ENCODE results near the gene FMN1. TPM values are rescaled to one million over a fixed set of nuclear protein-coding genes. Genes with fewer than 3 reads are reported as not detected.
A peak's percentile ranks its signal among the peaks of the same experiment; 100 is the strongest.
"Not testable (repeated sequence)": the region's sequence is repeated elsewhere in the genome, so short reads cannot be mapped to it uniquely, and the experiment has no call there.

Gene FMN1
- total and polyA plus RNA-seq, 2 experiments from 2014 or later: 0.93 to 2.2 TPM

DNA sequence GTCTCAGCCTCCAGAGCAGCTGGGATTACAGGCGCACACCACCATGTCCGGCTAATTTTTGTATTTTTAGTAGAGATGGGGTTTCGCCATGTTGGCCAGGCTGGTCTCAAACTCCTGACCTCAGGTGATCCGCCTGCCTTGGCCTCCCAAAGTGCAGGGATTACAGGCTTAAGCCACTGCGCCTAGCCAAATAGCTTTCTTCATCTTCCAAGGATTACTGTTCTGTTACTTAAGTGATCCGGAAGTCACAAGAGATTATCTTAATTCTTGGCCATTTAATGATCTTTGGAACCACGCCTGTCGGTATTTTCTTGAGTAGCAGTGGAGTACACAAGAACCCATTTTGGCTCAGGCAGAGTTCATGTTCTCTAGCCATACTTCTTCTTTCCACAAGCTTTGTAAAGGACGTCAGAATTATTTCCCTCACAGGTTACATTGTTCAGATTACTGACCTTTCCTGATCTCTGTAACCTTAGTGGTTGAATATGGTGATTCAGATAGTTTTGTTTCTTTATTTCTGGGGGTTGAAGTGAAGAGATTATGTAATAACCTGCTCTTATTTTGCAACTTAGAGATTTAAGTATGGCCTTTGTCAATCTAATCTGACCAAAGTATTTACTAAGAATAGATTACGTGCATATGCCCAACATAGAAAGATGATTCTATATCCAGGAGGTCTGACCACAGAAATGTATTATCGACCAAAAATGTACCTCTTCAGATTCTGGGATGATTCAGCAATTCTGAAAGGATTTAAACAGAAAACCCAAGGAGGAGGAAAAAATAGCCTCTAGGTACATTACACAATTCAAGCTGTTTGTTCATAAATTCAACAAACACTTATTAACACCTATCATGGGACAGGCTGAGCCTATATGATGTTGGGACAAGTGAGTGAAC is 344.5 kb downstream of the FMN1 start:
- Histone ChIP-seq H3K4me3 (no peak overlapping the region), H3K9me2 (ENCODE audit: insufficient read depth) (no peaks in the 10 kb centered on the region), H3K27me3 (replicated peaks; ENCODE audit: insufficient read depth) (no peaks in the 10 kb centered on the region), H3K9ac (peak overlapping the region; percentile 44), H3F3A (ENCODE audit: insufficient read depth) (peaks cover 45% of the 10 kb centered on the region), H3K27ac (peak overlapping the region; percentile 91), H3K9me3 (ENCODE audit: low read depth) (no peaks in the 10 kb centered on the region), H3K4me1 (ENCODE audit: insufficient read depth) (peaks cover 38% of the 10 kb centered on the region), H4K20me1 (ENCODE audit: insufficient read depth) (no peaks in the 10 kb centered on the region), H3K4me2 (ENCODE audit: unreplicated experiment) (peak overlapping the region; percentile 10), H2AFZ (no peak overlapping the region), H3K79me2 (ENCODE audit: insufficient read depth) (0 out of 2 replicates have a peak, but pooled peaks cover 1% of the 10 kb centered on the region), H3K36me3 (ENCODE audit: low read depth) (no peaks in the 10 kb centered on the region)
- no peak for TF ChIP-seq EZH2 (IDR thresholded peaks at IDR 0.05; ENCODE audit: insufficient read depth, poor library complexity, severe bottlenecking)
- TF ChIP-seq EZH2phosphoT487 (IDR thresholded peaks at IDR 0.05; ENCODE audit: insufficient read depth, low read depth): peak; percentile 85; the same call in 1 of the 2 replicates
- 59 to 63% methylated on average over 11 of the region's 11 CpGs for WGBS, 2 experiments (ENCODE audit: low coverage in 1 of 2, low lambda C conversion rate in 2 of 2, missing lambda C conversion rate in 2 of 2)
- DNase-seq: peak; percentile 89
- in situ Hi-C loops (cut with MboI): loop anchor here (5.0 to 25.0 kb wide), 2 partner anchors 142 to 188 kb away; no protein-coding TSS in a partner anchor

- 97 to 100% methylated on average over 2 of the region's 2 CpGs for WGBS, 2 experiments (ENCODE audit: low coverage in 1 of 2, low lambda C conversion rate in 2 of 2, missing lambda C conversion rate in 2 of 2)
- not testable (repeated sequence) for H3K4me3 ChIP-seq; H3K9ac ChIP-seq; H3K27me3 ChIP-seq (replicated peaks; ENCODE audit: insufficient read depth); H3K79me2 ChIP-seq (ENCODE audit: insufficient read depth); H3K9me2 ChIP-seq (ENCODE audit: insufficient read depth); H3K4me2 ChIP-seq (ENCODE audit: unreplicated experiment); H2AFZ ChIP-seq; H4K20me1 ChIP-seq (ENCODE audit: insufficient read depth); H3K9me3 ChIP-seq (ENCODE audit: low read depth); DNase-seq; H3K27ac ChIP-seq; H3K36me3 ChIP-seq (ENCODE audit: low read depth)
- peaks cover 46% of the 10 kb centered on the region for H3K4me1 ChIP-seq (ENCODE audit: insufficient read depth)
- H3F3A ChIP-seq (ENCODE audit: insufficient read depth): peaks cover 60% of the 10 kb centered on the region
- in situ Hi-C loops (cut with MboI): loop anchor here (5.0 to 25.0 kb wide), 2 partner anchors 146 to 184 kb away; no protein-coding TSS in a partner anchor
These were observed 347.8 kb downstream of the FMN1 start for GRCh38 chr15:32846671-32847070.

DNA sequence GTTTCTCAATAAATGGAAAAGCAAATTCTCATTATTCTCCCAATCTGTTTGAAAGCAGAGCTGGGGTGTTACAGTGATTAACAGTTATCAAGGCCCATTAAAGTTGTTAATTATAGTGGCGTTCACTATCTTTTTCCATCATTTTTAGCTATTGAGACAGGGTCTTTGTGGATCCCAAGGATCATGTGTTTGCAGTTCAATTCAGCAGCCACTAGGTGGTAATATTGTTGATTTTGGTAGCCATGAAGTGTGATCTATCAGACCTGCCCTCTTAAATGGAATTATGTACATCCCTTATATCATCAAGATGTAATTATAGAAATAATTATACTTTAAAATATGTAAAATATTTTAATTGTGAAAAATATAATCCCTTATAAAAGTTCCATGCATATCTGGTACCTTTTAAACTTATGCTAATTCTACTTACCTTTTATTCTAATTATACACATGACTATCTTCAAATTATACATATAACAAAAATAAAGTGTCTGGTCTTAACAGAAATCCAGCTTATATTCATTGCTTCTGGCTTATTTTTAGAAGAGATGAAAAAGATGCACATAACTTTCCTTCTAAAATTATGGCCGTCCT is 350.3 kb downstream of the FMN1 start:
- Histone ChIP-seq H3K4me2 (ENCODE audit: unreplicated experiment) (peak overlapping the region; percentile 61), H3K36me3 (ENCODE audit: low read depth) (no peaks in the 10 kb centered on the region), H3K27ac (peak overlapping the region; percentile 97), H3K4me3 (peak overlapping the region; percentile 35; the same call in 1 of the 2 replicates), H3K79me2 (ENCODE audit: insufficient read depth) (peaks cover 19% of the 10 kb centered on the region), H3F3A (ENCODE audit: insufficient read depth) (peaks cover 62% of the 10 kb centered on the region), H3K27me3 (replicated peaks; ENCODE audit: insufficient read depth) (no peaks in the 10 kb centered on the region), H3K9ac (peak overlapping the region; percentile 77), H3K9me3 (ENCODE audit: low read depth) (no peaks in the 10 kb centered on the region), H2AFZ (no peak overlapping the region), H3K9me2 (ENCODE audit: insufficient read depth) (no peaks in the 10 kb centered on the region), H4K20me1 (ENCODE audit: insufficient read depth) (no peaks in the 10 kb centered on the region), H3K4me1 (ENCODE audit: insufficient read depth) (peaks cover 49% of the 10 kb centered on the region)
- TF ChIP-seq EZH2phosphoT487 (IDR thresholded peaks at IDR 0.05; ENCODE audit: insufficient read depth, low read depth) (no peak), EZH2 (IDR thresholded peaks at IDR 0.05; ENCODE audit: insufficient read depth, poor library complexity, severe bottlenecking) (no peak)
- in situ Hi-C loops (cut with MboI): loop anchor here (25.0 kb wide), 1 partner anchor 182 kb away; no protein-coding TSS in a partner anchor
- WGBS, 2 experiments (ENCODE audit: low coverage in 1 of 2, low lambda C conversion rate in 2 of 2, missing lambda C conversion rate in 2 of 2): 48 to 53% methylated on average over 2 of the region's 2 CpGs
- peak; percentile 63 for DNase-seq

DNA sequence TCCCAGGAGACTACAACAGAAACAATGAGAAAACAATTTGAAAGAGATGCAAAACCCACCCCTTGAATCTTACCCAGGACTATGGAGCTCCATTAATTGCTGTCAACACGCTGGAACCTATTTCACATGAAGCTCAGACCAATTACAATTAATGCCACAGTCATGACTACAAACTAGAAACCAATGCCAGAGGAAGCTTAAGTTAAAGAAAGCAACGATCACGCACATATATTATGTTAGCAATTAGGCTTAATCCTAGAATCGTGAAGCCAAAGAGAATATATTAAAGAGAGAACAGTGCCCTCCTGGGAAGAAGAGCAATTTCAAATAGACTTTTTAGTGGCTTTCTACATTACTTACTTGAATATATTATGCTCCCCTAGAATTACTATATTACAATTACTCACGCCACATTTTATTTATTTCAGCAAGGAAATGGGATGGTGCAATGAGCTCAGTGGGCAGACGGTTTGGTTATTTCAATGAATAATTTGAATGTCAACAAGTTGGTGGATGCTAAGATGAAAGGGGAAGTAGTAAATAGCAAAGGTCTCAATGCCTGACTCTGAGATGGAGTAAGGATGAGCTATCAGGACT is 351.2 kb downstream of the FMN1 start:
- TF ChIP-seq EZH2 (IDR thresholded peaks at IDR 0.05; ENCODE audit: insufficient read depth, poor library complexity, severe bottlenecking) (no peak), EZH2phosphoT487 (IDR thresholded peaks at IDR 0.05; ENCODE audit: insufficient read depth, low read depth) (0 out of 2 replicates have a peak, but pooled peaks have one; percentile 57)
- peaks cover 57% of the 10 kb centered on the region for H3K4me1 ChIP-seq (ENCODE audit: insufficient read depth)
- H3K9me2 ChIP-seq (ENCODE audit: insufficient read depth): no peaks in the 10 kb centered on the region
- H3K4me3 ChIP-seq: peak overlapping the region; percentile 35
- H3K9ac ChIP-seq: peak overlapping the region; percentile 77
- H4K20me1 ChIP-seq (ENCODE audit: insufficient read depth): no peaks in the 10 kb centered on the region
- H3K79me2 ChIP-seq (ENCODE audit: insufficient read depth): peaks cover 23% of the 10 kb centered on the region
- WGBS, 2 experiments (ENCODE audit: low coverage in 1 of 2, low lambda C conversion rate in 2 of 2, missing lambda C conversion rate in 2 of 2): 0 to 1% methylated on average over 6 of the region's 6 CpGs
- H3K4me2 ChIP-seq (ENCODE audit: unreplicated experiment): peak overlapping the region; percentile 61
- H3K36me3 ChIP-seq (ENCODE audit: low read depth): no peaks in the 10 kb centered on the region
- no peaks in the 10 kb centered on the region for H3K27me3 ChIP-seq (replicated peaks; ENCODE audit: insufficient read depth)
- in situ Hi-C loops (cut with MboI): loop anchor here (25.0 kb wide), 1 partner anchor 181 kb away; no protein-coding TSS in a partner anchor
- peak; percentile 87 for DNase-seq
- H2AFZ ChIP-seq: no peak overlapping the region
- H3F3A ChIP-seq (ENCODE audit: insufficient read depth): peaks cover 67% of the 10 kb centered on the region
- no peaks in the 10 kb centered on the region for H3K9me3 ChIP-seq (ENCODE audit: low read depth)
- H3K27ac ChIP-seq: peak overlapping the region; percentile 97
